COR-L47 (cell line): ENCODE results near the gene SPNS2.
"Not testable (repeated sequence)": the region's sequence is repeated elsewhere in the genome, so short reads cannot be mapped to it uniquely, and the experiment has no call there.

Source experiments
- DNase-seq: peaks from one replicate; lab custom pipeline; 2025; lab: John Stamatoyannopoulos, UW

Gene SPNS2

GRCh38 chr17:4572131-4572530 is 73.5 kb downstream of the SPNS2 start:
- no peak for DNase-seq

- no peak for DNase-seq
Measured at GRCh38 chr17:4573115-4573514, 74.4 kb downstream of the SPNS2 start.

DNA sequence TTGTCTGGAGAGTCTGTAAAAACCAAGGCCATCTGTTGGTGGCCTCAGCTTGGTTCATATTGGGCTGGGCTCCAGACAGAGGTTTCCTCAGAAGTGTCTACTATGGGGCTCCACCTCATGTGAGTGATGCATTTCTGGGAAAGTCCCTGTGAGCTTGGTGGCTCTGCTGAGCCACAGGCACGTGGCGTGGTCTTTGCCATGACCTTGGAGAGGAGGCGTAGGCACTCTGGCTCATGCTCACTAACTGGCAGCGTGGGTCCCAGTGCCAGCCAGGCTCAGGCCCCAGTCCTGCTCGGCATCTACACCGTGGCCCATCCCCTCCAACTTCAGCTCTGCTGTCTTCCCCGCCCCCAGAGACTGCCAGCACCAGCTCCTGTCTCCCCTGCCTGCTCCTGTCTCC is 75.0 kb downstream of the SPNS2 start:
- no peak for DNase-seq

- DNase-seq: no peak
Measured at GRCh38 chr17:4574448-4575045, 75.9 kb downstream of the SPNS2 start.

- DNase-seq: no peak
Measured at GRCh38 chr17:4576161-4576558, 77.5 kb downstream of the SPNS2 start.

- no peak for DNase-seq
Measured at GRCh38 chr17:4576729-4577322, 78.1 kb downstream of the SPNS2 start.

- no peak for DNase-seq
Measured at GRCh38 chr17:4577386-4577993, 78.8 kb downstream of the SPNS2 start.

GRCh38 chr17:4578349-4578748 is 79.7 kb downstream of the SPNS2 start:
- not testable (repeated sequence) for DNase-seq

DNA sequence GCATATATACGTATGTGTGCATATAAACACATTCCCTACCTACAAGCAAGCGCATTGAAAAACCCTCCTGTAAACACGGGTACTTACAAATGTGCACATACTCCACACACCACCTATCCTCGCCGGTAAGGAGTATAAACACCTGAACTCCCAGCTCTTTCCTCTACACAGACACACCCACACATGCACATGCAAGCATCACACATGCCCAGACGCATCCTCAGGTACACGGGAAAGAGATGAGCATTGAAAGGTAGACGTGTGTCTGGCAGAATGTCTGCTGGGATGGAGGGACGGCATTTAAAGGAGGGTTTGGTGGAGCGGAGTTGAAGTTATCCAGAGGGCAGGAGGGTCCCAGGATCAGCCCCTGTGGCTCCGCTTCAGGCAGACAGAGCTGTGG is 81.0 kb downstream of the SPNS2 start:
- no peak for DNase-seq

DNA sequence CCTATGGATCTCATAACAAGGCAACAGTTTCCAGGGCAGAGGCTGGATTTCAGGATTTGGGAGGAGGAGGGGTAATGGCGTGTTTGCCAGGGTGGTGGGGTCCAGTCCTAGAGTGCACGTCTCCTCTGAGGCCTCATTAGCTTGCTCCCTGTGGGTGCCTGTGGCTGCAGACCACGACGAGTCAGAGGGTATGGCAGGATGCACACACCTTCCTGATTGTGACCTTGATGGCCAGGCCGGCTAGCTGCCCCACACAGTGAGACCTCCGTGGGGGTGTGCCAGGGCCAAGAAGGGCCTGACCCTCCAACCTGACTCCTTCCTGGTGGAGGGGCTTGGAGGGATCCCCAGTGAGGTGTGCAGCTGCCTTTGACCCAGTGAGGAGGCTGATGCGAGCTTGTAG is 81.6 kb downstream of the SPNS2 start:
- no peak for DNase-seq

DNA sequence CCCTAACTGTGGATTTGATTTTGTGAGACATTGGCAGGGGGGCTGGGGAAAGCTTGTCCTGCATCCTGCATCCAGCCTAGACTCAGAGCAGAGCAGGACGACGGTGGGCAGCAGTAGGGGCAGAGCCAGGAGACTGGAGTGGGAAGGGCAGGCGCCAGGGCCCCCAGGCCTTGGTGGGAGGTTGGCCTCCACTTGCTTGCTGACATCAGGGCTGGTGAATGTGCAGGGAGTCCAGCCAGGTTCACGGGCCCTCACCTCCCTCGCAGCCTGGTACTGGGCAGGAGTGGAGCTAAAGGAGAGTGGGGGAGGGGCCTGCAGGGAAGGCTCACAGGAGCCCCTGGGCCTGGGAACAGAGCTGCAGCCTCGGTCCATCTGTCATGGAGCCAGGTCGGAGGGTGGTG is 83.4 kb downstream of the SPNS2 start:
- no peak for DNase-seq

DNA sequence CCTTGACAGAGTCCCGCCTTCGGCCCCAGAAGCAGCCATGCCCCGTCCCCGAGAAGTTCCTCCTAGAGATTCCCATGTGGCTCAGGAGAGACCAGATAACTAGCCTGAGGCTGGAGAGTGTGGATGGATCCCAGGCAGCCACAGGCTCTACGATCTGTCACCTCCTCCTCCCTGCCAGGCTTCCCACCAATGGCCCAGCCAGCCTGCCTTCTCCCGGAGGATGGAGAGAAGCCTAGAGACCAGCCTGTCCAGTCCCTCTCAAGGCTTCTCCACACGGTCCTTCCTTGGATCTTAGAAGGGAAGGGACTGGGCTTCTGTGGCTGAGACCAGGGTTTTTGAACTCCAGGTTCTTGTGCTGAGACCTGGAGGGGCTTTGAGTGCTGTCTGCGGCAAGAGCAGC is 84.0 kb downstream of the SPNS2 start:
- no peak for DNase-seq

- DNase-seq: no peak
Measured at GRCh38 chr17:4583206-4583605, 84.5 kb downstream of the SPNS2 start.

DNA sequence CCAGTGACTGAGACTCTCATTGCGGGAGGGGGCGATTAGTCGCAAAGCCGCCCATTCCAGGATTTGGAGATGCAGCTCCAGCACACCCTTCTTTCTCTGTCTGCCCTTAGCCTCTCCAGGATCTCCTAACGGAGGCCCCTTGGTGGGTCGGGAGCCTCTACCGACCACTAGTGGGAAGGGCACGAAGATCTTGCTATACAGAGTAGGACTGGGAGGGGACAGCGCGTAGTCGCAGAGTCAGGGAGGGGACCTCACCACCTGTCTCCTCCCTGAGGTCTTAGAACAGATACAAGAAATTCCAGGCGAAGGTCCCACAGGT is 85.1 kb downstream of the SPNS2 start:
- peak; percentile 9 for DNase-seq

GRCh38 chr17:4584101-4584916 is 85.6 kb downstream of the SPNS2 start, which contains the start of gene SMTNL2:
Gene SMTNL2 (plus strand): TSS chr17:4584529. CDS start chr17:4584606, 77 bp downstream.
- no peak for DNase-seq

DNA sequence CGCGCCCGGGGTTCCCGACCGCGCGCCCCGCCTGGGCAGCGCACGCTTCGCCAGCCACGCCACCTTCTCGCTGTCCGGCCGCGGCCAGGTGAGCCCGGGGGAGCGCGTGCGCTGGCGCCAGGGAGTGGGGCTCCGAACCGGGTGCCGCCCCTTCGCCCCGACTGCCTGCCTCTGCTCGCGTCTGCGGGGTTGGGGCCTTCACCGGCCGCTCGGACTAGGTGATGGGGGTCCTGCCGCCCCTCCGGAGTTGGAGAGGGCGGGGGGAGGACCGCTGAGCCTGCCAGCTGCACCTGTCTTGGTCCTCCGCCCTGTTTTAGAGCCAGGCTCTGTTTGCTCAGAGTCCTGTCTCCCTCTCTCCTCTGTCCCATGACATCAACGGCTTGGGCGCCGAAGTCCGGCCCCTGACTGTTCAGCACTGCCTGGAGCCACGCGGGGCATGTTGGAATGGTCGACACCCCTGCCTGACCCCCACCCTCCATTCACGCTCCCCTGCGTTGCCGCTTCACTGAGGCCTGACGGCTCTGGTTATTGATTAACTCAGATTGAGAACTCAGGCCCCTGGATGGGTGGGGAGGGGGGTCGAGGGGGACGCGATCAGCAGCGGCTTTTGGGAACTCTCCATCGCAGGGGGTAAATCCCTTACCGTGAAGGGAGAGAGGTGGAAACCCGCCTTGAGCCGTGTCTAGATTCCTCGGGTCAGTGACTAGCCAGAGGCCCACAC is 86.4 kb downstream of the SPNS2 start:
- DNase-seq: no peak

DNA sequence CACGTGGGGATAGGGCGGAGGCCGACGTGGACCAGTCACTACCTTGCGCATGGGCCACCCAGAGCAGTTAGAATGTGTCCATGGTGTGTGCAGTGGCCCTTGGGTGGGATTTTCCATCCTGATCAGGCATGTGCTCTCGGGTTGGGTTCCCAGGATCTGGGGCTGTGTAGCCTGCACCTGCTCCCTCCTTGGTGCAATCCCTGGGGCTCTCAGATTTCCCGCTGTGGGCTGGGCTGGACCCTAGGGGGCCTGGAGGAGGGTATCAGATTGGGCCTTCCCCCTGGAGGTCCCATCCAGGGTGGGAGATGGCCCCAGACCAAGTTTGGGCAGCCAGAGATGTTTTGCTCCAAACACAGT is 86.9 kb downstream of the SPNS2 start:
- no peak for DNase-seq

- DNase-seq: no peak
Measured at GRCh38 chr17:4586043-4586442, 87.4 kb downstream of the SPNS2 start.

DNA sequence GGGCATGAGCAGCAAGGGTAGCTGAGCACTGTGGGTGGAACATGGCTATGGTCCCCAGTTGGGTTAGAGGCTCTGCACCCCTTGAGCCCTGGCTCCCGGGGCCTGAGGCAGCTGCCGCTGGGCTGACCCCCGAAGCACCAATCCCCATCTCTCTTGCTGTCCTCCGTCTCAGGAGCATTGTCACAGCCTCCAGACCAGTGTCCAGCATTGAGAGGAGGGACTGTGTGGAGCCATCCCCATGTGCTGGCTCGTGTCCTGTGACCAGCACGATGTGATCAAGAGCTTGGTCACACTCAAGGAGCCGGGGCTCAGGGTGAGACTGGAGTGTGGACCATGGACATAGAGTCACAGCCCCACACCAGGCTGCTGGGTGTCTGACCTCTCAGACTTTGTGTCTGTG is 88.5 kb downstream of the SPNS2 start:
- no peak for DNase-seq

DNA sequence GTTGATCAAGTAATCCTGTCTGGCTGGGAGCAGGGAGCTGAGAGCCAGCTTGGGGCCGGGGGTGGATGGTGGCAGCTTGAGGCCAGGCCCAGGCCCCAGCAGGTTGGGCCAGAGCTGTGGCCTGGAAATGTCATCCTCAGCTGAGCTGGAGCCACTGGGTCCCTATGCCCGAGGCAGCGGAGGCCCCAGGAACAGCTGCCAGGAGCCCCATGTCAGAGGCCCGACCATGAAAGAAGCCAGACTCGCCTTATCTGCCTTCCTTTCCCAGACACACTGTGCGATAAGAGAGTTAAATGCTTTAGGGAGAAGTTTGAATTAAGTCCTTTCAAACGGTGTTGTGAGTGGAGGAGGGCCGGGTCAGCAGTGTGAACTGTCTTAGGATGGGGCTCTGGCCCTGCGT is 89.1 kb downstream of the SPNS2 start:
- DNase-seq: no peak

DNA sequence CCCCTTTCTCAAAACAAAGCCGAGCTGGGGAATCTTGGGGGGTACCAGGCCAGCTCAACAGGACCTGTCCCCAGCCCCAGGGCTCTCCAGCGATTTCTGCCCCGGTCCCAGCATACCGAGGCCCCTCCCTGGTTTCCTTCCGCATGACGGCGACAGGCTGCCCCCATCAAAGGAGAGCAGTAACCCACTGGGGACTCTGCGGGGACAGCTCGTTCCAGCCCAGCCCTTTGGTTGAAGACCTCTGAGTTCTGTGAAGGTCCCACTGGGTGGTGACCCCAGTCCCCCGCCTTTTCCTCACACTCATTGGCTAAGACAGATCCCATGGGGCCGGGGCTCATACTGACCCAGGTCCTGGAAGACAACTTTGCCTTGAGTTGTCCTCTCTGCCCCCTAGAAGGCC is 89.7 kb downstream of the SPNS2 start:
- no peak for DNase-seq
